Caco-2 (cell line): Measurements from ENCODE around the gene TMEM186. TPM values are rescaled to one million over a fixed set of nuclear protein-coding genes. Genes with fewer than 3 reads are reported as not detected.
"Not testable (repeated sequence)": the region's sequence is repeated elsewhere in the genome, so short reads cannot be mapped to it uniquely, and the experiment has no call there.

Experiments used
- BruUV-seq: library from RNA; stranded (reverse); fragments of 400-500 nt; replicated peaks from 2 replicates; lab custom pipeline; 2021; lab: Mats Ljungman, UMichigan
- CTCF ChIA-PET: fragments of 300-600 bp; sonication (Branson Sonifier 250); formaldehyde crosslinking; loops from one replicate; lab custom pipeline; 2022; ENCODE audit warnings: antibody characterized with exemption; lab: Charles Lee
- POLR2A ChIA-PET: fragments of 300-600 bp; sonication (Branson Sonifier 250); formaldehyde crosslinking; loops from one replicate; lab custom pipeline; 2022; ENCODE audit warnings: antibody characterized with exemption; lab: Charles Lee
- DNase-seq, 2 experiments: peaks; one replicate each; pipeline versions ENCODE4 v3.0.0 to v3.0.0-alpha.2; 2020 to 2022
- H3K27me3 ChIP-seq: replicated peaks from 2 replicates; pipeline ENCODE4 v1.6.0; 2011; ENCODE audit warnings: low read length; ENCODE audit not compliant: control insufficient read depth, insufficient read depth
- H3K36me3 ChIP-seq: 2 replicates; pipeline ENCODE4 v1.5.1; 2011; ENCODE audit warnings: low read length; ENCODE audit not compliant: control insufficient read depth, insufficient read depth
- H3K4me1 ChIP-seq: fragments of 250-450 bp; sonication (Bioruptor Pico); 2 replicates; pipeline ENCODE4 v1.5.1; 2020; ENCODE audit warnings: mild to moderate bottlenecking
- H3K4me3 ChIP-seq: 2 replicates; pipeline ENCODE4 v1.5.1; 2011; ENCODE audit warnings: low read depth, mild to moderate bottlenecking, control low read depth, low read length
- H3K9me3 ChIP-seq: fragments of 250-450 bp; sonication (Bioruptor Pico); 2 replicates; pipeline ENCODE4 v1.5.1; 2020; ENCODE audit warnings: mild to moderate bottlenecking, moderate library complexity
- H3K27ac Mint-ChIP-seq: one replicate; pipeline ENCODE4 v1.8.0; 2022; ENCODE audit warnings: mixed read lengths; ENCODE audit not compliant: unreplicated experiment
- H3K27me3 Mint-ChIP-seq: one replicate; pipeline ENCODE4 v1.8.0; 2022; ENCODE audit warnings: mixed read lengths; ENCODE audit not compliant: insufficient read depth, unreplicated experiment
- H3K36me3 Mint-ChIP-seq: one replicate; pipeline ENCODE4 v1.8.0; 2022; ENCODE audit warnings: mild to moderate bottlenecking, mixed read lengths; ENCODE audit not compliant: insufficient read depth, unreplicated experiment
- H3K4me1 Mint-ChIP-seq: one replicate; pipeline ENCODE4 v1.8.0; 2022; ENCODE audit warnings: low read depth, mixed read lengths; ENCODE audit not compliant: unreplicated experiment
- H3K4me3 Mint-ChIP-seq: one replicate; pipeline ENCODE4 v1.8.0; 2022; ENCODE audit warnings: mild to moderate bottlenecking, moderate library complexity, mixed read lengths; ENCODE audit not compliant: unreplicated experiment
- H3K9me3 Mint-ChIP-seq: one replicate; pipeline ENCODE4 v1.8.0; 2022; ENCODE audit warnings: mixed read lengths; ENCODE audit not compliant: unreplicated experiment
- CTCF ChIP-seq, 2 experiments: fragments of 200-600 bp in 1 of 2; IDR thresholded peaks; 1 replicate in 1 of 2; 2 replicates in 1 of 2; pipeline versions ENCODE4 v1.5.1 to v1.8.0; 2011 to 2022; ENCODE audit warnings: antibody characterized with exemption in 1 of 2, control low read depth in 1 of 2, inconsistent platforms in 1 of 2, low read depth in 1 of 2, low read length in 1 of 2, mild to moderate bottlenecking in 1 of 2, moderate library complexity in 1 of 2; ENCODE audit not compliant: insufficient read depth in 1 of 2, severe bottlenecking in 1 of 2, unreplicated experiment in 1 of 2
- intact Hi-C: fragments of 100-400 bp; cut with micrococcal nuclease; formaldehyde crosslinking; loops from one replicate; pipeline ENCODE4 v1.10.0; 2022; ENCODE audit not compliant: unreplicated experiment
- total RNA-seq: library from RNA; stranded (reverse); gene quantifications from 2 replicates; pipeline ENCODE4 v1.2.3, GENCODE V29; 2022

Gene TMEM186
- total RNA-seq, 1 experiment from 2014 or later = 11.9 TPM

- Mint-ChIP-seq H3K27me3 (no peaks in the 10 kb centered on the region), H3K36me3 (peaks cover 17% of the 10 kb centered on the region), H3K9me3 (no peaks in the 10 kb centered on the region), H3K27ac (no peak overlapping the region), H3K4me3 (no peak overlapping the region), H3K4me1 (peaks cover 7% of the 10 kb centered on the region)
- CTCF ChIA-PET = no interaction called here
- no TSS peak for BruUV-seq
- POLR2A ChIA-PET = no interaction called here
- intact Hi-C loops = loop anchor here (2.0 to 5.0 kb wide), 4 partner anchors 43 to 224 kb away; partner anchors contain the start of gene CARHSP1
- no peaks in the 10 kb centered on the region for H3K27me3 ChIP-seq
- no peaks in the 10 kb centered on the region for H3K9me3 ChIP-seq
- H3K36me3 ChIP-seq = 0 out of 2 replicates have a peak, but pooled peaks cover 2% of the 10 kb centered on the region
- H3K4me3 ChIP-seq = no peak overlapping the region
- TF ChIP-seq CTCF (IDR thresholded peaks at IDR 0.05; ENCODE audit: insufficient read depth in 1 of 2, low read depth in 1 of 2, low read length in 1 of 2, severe bottlenecking in 1 of 2, unreplicated experiment in 1 of 2) = no peak
- no peak for DNase-seq
- H3K4me1 ChIP-seq = no peaks in the 10 kb centered on the region; the same call in 1 of the 2 replicates
These were observed 1.6 kb downstream of the TMEM186 start for GRCh38 chr16:8795818-8796217.

DNA sequence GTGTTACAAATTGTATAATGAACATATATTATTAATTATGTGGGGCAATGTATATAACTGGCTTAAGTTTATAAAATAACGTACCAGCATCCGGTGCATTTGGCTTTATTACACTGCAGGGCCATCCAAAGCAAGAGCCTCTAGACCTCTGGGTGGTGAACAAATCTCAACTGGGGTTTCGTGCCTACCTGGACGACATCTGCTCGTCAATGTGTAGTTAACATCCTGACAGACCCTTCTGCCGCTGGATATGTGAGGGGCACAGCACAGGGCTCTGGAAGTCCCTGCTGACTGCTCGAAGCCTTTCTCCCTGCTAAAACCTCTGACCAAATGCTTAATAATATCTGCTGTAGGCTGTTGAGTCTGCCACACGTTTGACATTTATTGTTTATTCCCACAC, 2.3 kb downstream of the TMEM186 start:
- Histone ChIP-seq H3K4me1 (no peaks in the 10 kb centered on the region; the same call in 1 of the 2 replicates), H3K27me3 (no peaks in the 10 kb centered on the region), H3K9me3 (no peaks in the 10 kb centered on the region), H3K36me3 (0 out of 2 replicates have a peak, but pooled peaks cover 2% of the 10 kb centered on the region), H3K4me3 (no peak overlapping the region)
- ChIA-PET POLR2A (no interaction called here), CTCF (no interaction called here)
- TF ChIP-seq CTCF (IDR thresholded peaks at IDR 0.05; ENCODE audit: insufficient read depth in 1 of 2, low read depth in 1 of 2, low read length in 1 of 2, severe bottlenecking in 1 of 2, unreplicated experiment in 1 of 2) = no peak
- Mint-ChIP-seq H3K4me3 (no peak overlapping the region), H3K27ac (no peak overlapping the region), H3K36me3 (peaks cover 17% of the 10 kb centered on the region), H3K4me1 (peaks cover 7% of the 10 kb centered on the region), H3K9me3 (no peaks in the 10 kb centered on the region), H3K27me3 (no peaks in the 10 kb centered on the region)
- DNase-seq = no peak
- no TSS peak for BruUV-seq
- intact Hi-C loops = loop anchor here (5.0 kb wide), 2 partner anchors 72 to 223 kb away; partner anchors contain the start of gene CARHSP1

DNA sequence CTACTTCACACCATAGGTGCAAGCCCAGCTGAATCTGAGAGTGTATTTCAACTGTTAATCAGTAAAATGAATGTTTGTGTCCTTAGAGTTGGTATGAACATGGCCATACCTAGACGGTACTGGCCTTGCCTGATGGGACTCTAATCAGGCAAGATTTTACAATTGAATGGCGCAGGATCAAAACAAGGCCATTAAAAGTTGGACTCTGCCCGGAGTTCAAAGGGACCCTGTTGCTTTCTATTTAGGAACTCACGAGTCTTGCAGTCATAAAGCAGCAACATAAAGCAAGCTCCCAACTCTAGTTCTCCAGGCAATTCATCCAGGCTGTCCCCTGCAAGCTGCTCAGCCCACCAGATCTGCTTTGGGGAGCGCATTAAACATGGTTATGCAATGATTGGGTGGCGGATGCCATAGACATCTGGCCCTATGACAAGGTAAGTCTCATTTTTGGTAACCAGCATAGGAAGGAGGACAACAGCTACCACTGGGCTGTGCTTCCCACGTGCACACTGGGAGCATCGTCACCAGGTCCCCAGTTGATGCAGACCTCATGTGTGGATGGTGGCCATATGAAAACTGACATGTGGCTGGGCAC, 8.8 kb downstream of the TMEM186 start:
- no peak for TF ChIP-seq CTCF (IDR thresholded peaks at IDR 0.05; ENCODE audit: insufficient read depth in 1 of 2, low read depth in 1 of 2, low read length in 1 of 2, severe bottlenecking in 1 of 2, unreplicated experiment in 1 of 2)
- Mint-ChIP-seq H3K27ac (no peak overlapping the region), H3K4me3 (no peak overlapping the region), H3K4me1 (no peaks in the 10 kb centered on the region), H3K36me3 (no peaks in the 10 kb centered on the region), H3K9me3 (no peaks in the 10 kb centered on the region), H3K27me3 (no peaks in the 10 kb centered on the region)
- no peaks in the 10 kb centered on the region for H3K36me3 ChIP-seq
- H3K9me3 ChIP-seq = no peaks in the 10 kb centered on the region
- no peak overlapping the region for H3K4me3 ChIP-seq
- POLR2A ChIA-PET = no interaction called here
- no peaks in the 10 kb centered on the region for H3K27me3 ChIP-seq
- no peak for DNase-seq
- intact Hi-C loops = no loop called here
- H3K4me1 ChIP-seq = peaks cover 5% of the 10 kb centered on the region; the same call in 1 of the 2 replicates
- no TSS peak for BruUV-seq
- CTCF ChIA-PET = no interaction called here

- CTCF ChIA-PET, POLR2A ChIA-PET, H3K4me3 Mint-ChIP-seq, H3K27me3 ChIP-seq, H3K27me3 Mint-ChIP-seq, H3K4me1 ChIP-seq, DNase-seq, BruUV-seq, H3K36me3 ChIP-seq, H3K4me3 ChIP-seq, H3K9me3 Mint-ChIP-seq, H3K27ac Mint-ChIP-seq, H3K4me1 Mint-ChIP-seq, intact Hi-C loops, H3K36me3 Mint-ChIP-seq, H3K9me3 ChIP-seq: not testable (repeated sequence)
These were observed 11.1 kb downstream of the TMEM186 start for GRCh38 chr16:8786316-8786715.
